Measurements from ENCODE around the gene ALDH16A1.
A peak's percentile ranks its signal among the peaks of the same experiment; 100 is the strongest.

The ALDH16A1 gene

DNA sequence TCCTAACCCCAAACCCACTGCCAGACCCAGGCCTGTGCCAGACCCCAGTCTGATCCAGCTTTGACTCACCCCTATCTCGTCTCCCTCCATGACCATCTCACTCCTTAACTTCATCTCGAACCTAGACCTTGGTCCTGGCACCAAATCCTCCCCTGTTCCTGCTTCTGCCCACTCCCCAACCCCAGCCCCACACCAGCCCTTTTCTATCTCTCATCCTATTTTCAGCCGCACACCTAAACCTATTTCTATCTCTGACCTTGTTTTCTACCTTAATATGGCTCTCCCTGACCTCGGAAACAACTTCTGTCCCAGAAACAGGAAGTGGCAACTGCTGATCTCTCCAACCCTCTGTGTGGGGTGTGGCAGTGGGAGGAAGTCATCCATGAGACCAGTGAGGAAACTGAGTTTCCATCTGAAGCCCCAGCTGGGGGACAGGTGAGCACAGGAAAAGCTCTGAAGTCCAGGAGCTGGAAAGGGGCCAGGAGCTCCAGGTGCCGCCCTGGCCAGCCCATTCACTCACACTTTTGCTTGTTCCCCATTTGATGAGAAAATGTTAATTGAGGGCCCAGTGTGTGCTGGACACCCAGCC is 43.5 kb upstream of the ALDH16A1 start:
- no peak for DNase-seq
- Mint-ChIP-seq H3K36me3 (ENCODE audit: low read depth) (no peaks in the 10 kb centered on the region), H3K9me3 (no peaks in the 10 kb centered on the region), H3K4me3 (peak overlapping the region; percentile 13), H3K27me3 (ENCODE audit: low read depth, poor library complexity) (peaks cover 8% of the 10 kb centered on the region), H3K4me1 (peaks cover 89% of the 10 kb centered on the region), H3K27ac (peak overlapping the region; percentile 29)
- TF ChIP-seq, protein P1, sequence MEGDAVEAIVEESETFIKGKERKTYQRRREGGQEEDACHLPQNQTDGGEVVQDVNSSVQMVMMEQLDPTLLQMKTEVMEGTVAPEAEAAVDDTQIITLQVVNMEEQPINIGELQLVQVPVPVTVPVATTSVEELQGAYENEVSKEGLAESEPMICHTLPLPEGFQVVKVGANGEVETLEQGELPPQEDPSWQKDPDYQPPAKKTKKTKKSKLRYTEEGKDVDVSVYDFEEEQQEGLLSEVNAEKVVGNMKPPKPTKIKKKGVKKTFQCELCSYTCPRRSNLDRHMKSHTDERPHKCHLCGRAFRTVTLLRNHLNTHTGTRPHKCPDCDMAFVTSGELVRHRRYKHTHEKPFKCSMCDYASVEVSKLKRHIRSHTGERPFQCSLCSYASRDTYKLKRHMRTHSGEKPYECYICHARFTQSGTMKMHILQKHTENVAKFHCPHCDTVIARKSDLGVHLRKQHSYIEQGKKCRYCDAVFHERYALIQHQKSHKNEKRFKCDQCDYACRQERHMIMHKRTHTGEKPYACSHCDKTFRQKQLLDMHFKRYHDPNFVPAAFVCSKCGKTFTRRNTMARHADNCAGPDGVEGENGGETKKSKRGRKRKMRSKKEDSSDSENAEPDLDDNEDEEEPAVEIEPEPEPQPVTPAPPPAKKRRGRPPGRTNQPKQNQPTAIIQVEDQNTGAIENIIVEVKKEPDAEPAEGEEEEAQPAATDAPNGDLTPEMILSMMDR (IDR thresholded peaks at IDR 0.05): no peak

DNA sequence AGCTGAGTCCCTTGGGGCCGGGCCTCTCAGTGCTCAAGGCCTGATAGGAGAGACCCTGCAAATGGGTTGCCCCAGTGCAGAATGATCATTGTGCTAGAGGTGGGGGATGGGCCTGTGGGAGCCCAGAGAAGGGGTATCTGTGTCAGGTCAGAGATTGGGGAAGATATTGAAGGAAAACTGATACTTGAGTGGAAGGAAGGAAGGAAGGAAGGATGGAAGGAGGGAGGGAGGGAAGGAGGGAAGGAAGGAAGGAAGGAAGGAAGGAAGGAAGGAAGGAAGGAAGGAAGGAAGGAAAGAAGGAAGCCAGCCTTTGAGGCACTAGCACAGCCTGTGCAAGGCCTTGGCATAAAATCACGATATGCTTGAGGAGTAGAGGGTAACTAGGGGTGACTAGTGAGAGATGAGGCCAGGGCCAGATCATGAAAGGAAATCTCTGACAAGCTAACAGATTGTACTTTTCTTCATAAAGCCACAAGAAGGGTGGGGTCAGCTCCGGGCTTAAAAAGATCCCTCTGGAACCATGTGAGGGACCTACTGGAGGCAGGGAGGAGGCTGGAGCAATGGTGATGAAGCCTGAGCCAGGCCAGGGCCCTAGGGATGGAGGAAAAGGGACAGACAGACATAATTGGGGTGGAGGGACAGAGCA is 41.2 kb upstream of the ALDH16A1 start:
- H3K27me3 Mint-ChIP-seq (ENCODE audit: low read depth, poor library complexity): peaks cover 12% of the 10 kb centered on the region
- TF ChIP-seq, protein P1 (IDR thresholded peaks at IDR 0.05): no peak
- no peak overlapping the region for H3K4me3 Mint-ChIP-seq
- no peaks in the 10 kb centered on the region for H3K36me3 Mint-ChIP-seq (ENCODE audit: low read depth)
- H3K4me1 Mint-ChIP-seq: peaks cover 85% of the 10 kb centered on the region
- no peak for DNase-seq
- H3K27ac Mint-ChIP-seq: no peak overlapping the region
- H3K9me3 Mint-ChIP-seq: no peaks in the 10 kb centered on the region

DNA sequence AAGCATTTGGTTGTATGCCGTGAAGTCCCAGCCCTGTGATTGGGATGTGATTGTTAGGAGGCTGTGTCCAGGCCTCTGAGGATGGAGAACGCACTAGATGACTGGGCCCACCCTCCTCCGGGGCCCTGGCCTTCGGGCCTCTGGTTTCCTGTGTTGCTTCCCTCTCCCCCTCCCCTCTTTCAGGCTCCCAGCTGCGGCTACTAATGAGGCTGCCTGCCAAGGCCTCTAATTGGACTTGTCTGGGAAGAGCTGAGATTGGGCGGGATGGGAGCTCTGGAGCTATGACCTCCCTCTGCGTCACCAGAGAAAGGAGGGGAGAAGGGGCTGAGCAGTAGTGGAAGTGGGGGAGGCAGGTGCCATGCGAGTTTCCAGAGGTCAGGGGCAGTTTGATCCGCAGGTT is 39.7 kb upstream of the ALDH16A1 start:
- Mint-ChIP-seq H3K27ac (peak overlapping the region; percentile 86), H3K27me3 (ENCODE audit: low read depth, poor library complexity) (peaks cover 18% of the 10 kb centered on the region), H3K4me3 (no peak overlapping the region), H3K36me3 (ENCODE audit: low read depth) (no peaks in the 10 kb centered on the region), H3K9me3 (no peaks in the 10 kb centered on the region), H3K4me1 (peaks cover 83% of the 10 kb centered on the region)
- no peak for DNase-seq
- TF ChIP-seq, protein P1 (IDR thresholded peaks at IDR 0.05): no peak

DNA sequence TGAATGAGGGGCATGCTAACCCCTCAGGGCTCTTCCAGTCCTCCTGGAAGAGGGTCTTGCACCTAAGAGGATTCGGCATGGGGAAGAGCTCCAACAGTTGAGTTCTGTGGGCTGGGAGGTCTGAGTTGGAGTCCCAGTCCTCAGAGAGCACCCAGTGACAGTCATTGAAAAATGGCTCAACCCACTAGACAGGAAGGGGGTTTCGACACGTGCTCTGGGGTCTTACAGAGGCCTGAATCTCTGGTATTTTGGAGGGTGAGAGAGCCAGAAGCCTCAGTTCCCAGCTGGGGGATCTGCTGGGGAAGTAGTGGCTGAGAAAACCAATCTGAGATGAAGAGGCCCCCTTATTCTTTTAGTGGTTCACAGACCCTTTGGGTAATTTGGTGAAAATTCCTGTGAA is 38.8 kb upstream of the ALDH16A1 start:
- peaks cover 74% of the 10 kb centered on the region for H3K4me1 Mint-ChIP-seq
- no peak overlapping the region for H3K4me3 Mint-ChIP-seq
- TF ChIP-seq, protein P1 (IDR thresholded peaks at IDR 0.05): no peak
- no peaks in the 10 kb centered on the region for H3K36me3 Mint-ChIP-seq (ENCODE audit: low read depth)
- peaks cover 22% of the 10 kb centered on the region for H3K27me3 Mint-ChIP-seq (ENCODE audit: low read depth, poor library complexity)
- peak overlapping the region; percentile 45 for H3K27ac Mint-ChIP-seq
- no peaks in the 10 kb centered on the region for H3K9me3 Mint-ChIP-seq
- DNase-seq: no peak

DNA sequence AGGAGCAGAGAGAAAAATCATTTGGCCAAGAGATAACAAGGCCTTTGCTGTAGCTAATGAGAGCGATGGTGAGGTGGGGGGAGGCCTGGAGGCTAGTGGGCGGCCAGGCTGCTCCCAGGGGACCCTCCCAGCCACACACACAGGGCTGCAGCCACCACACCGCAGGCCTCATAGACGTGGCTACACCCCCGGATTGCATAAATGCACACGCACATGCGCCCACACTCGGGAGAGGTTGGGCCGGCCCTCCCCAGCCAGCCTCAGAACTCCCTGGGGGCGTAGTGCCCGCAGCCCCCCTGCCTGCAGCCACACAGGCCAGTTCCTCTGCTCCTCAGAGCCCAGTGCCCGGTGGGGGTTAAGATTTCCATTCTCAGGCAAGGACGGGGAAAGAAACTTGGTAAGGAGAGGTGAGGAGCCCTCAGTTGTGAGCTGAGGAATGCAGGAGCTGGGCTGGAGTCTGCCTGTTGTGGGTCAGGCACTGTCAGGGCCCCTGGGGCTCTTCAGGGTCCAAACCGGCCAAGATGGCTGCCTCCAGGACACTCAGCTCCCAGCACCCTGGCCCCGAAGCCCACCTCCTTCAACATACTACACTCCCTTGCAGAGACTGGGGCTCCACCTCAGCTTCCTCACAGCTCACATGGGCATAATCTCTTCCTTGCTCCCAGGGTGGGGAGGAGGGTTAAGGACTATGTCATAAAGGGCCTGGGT is 37.8 kb upstream of the ALDH16A1 start:
- Mint-ChIP-seq H3K4me1 (peaks cover 74% of the 10 kb centered on the region), H3K27me3 (ENCODE audit: low read depth, poor library complexity) (peaks cover 32% of the 10 kb centered on the region), H3K4me3 (no peak overlapping the region), H3K27ac (no peak overlapping the region), H3K9me3 (no peaks in the 10 kb centered on the region), H3K36me3 (ENCODE audit: low read depth) (no peaks in the 10 kb centered on the region)
- no peak for DNase-seq
- TF ChIP-seq, protein P1 (IDR thresholded peaks at IDR 0.05): no peak

All from nephron progenitor cell (in vitro differentiated cells).